ENCODE measurements around the gene HCAR2.
"Not testable (repeated sequence)": the region's sequence is repeated elsewhere in the genome, so short reads cannot be mapped to it uniquely, and the experiment has no call there.

The HCAR2 gene

DNA sequence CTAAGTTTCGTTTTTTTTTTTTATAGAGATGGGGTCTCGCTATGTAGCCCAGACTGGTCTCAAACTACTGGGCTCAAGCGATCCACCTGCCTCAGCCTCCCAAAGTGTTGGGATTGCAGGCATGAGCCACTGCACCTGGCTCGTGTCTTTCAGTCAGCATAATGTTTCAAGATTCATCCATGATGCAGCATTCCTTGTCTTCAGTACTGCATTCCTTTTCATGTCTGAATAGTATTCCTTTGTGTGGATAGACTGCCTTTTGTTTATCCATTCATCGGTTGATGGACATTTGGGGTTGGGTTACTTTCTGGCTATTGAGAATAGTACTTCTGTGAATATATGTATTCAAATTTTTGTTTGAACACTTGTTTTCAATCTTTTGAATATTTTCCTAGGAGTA is 37.4 kb downstream of the HCAR2 start:
- DNase-seq (ENCODE audit: low read depth in 2 of 2): no peak

DNA sequence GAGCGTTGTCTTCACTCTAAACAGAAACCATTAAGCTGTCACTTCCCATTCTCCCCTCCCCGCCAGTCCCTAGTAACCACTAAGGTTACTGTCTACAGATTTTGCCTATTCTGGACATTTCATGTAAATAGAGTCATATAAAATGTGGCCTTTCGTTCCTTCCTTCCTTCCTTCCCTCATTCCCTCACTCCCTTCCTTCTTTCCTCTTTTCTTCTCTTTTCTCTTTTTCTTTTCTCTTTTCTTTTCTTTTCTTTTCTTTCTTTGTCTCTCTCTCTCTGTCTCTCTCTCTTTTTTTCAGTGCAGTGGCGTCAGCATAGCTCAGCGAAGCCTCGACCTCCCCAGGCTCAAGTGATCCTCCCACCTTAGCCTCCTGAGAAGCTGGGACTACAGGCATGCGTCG is 37.8 kb downstream of the HCAR2 start:
- no peak for DNase-seq (ENCODE audit: low read depth in 2 of 2)

DNA sequence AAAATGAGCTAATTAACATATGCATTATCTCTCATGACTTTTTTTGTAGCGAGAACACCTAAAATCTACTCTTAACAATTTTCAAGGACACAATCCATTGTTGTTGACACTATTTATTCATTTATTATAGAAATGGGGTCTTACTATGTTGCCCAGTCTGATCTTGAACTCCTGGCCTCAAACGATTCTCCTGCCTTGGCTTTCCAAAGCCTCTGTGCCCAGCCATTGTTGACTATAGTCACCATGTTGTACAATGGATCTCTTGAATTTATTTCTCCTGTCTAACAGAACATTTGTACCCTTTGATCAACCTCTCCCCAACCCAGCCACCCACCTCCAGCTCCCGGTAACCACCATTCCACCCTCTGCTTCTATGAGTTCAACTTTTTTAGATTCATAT is 41.2 kb downstream of the HCAR2 start:
- DNase-seq (ENCODE audit: low read depth in 2 of 2): no peak

DNA sequence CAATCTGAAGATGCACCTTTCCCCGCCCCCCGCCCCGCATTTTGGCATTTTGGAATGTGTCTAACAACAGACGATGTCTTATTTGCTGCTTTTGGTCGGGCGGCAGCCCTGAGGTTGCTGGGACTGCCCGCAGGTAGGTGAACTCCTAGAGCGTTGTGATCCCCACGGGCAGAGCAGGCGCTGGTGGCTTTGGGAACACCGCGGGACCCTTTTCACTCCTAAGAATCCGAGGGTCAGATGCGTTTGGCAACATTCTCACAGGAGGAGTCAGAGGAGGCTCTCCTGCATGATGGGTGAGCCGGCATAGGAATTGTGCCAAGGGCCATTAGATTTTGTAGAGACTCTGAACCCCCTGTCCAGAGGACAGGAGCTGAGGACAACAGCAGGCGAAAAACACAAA is 41.9 kb downstream of the HCAR2 start:
- DNase-seq (ENCODE audit: low read depth in 2 of 2): no peak

DNA sequence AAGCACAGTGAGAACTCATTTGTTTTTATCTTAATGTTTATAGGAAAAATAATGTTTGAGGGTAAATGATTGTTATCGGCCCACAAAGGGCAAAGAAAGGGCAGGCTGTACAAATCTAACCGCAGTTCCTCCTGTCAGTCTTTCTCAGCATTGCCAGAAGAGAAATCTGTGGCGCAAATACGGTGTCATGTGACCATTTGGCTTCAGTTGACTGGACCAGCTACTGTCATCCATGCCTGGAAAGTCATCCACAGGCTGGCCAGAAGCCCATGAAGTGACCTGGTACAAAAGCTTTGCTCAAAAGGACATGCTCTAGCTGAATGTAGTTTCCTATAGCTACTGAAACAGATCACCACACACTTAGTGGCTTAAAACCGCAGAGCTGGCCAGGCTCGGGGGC is 43.6 kb downstream of the HCAR2 start:
- no peak for DNase-seq (ENCODE audit: low read depth in 2 of 2)

DNA sequence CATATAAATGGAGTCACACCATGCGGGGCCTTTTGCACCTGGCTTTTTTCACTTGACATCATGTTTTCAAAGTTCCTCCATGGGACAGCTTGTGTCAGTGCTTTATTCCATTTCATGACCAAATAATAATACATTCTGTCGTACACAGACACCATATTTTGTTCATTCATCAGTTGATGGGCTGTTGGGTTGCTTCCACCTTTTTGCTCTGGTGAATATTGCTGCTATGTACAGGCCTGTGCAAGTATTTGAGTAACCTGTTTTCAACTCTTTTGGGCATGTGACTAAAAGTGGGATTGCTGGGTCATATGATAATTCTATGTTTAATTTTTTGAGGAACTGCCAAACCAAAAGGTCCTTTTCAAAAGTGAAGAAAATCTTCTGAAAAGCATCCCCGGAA is 46.9 kb downstream of the HCAR2 start:
- DNase-seq (ENCODE audit: low read depth in 2 of 2): no peak

DNA sequence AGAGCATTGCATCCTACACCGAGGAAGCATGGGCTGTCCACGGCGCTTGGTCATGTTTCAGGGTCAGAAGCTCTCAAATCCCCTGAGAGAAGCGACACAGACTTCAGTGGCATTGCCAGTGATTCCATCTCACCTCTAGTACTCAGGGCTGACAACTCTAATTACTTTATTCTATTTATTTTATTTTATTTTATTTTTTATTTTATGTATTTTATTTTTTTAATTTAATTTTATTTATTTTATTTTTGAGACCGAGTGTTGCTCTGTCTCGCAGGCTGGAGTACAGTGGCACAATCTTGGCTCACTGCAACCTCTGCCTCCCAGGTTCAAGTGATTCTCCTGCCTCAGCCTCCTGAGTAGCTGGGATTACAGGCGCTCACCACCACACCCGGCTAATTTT is 49.9 kb downstream of the HCAR2 start:
- not testable (repeated sequence) for DNase-seq (ENCODE audit: low read depth in 2 of 2)

DNA sequence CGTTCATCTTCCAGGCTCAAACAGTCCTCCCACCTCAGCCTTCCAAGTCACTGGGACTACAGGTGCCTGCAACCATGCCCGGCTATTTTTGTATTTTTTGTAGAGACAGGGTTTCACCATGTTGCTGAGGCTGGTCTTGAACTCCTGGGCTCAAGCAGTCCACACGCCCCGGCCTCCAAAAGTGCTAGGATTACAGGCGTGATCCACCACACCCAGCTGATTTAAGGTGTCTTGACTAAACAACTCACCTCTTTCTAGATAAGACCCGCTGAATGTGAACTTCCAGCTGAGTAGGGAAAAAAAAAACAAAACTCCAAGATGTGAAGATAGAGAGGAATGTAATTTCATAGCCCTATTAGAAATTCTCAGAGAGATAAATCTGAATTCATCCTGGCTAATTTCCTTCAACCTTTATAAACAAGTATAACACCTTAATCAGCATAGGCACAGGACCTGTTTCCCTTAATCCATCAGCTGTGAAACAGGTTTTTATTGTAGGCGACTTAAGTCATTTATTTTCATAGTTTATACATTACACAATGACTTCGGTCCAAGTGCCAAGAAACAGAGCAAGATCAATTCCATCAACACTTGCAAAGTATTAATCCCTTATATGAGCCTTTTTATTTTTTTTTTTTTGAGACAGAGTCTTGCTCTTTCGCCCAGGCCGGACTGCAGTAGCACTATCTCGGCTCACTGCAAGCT is 51.5 kb downstream of the HCAR2 start:
- DNase-seq (ENCODE audit: low read depth in 2 of 2): no peak

All from fibroblast of skin of left quadriceps (primary cell).